Head of caudate nucleus (tissue), 42 donors: ENCODE data around the gene ULK3.

Source experiments
- DNase-seq, 42 donors: peaks; one replicate each; pipeline versions ENCODE4 v3.0.0 to v3.0.0-alpha.2; 2020 to 2021; ENCODE audit warnings: mixed read lengths in 7 of 42
- intact Hi-C: fragments of 100-400 bp; cut with DNase I; formaldehyde crosslinking; loops from one replicate; pipeline ENCODE4 v1.15.0; 2022

Gene ULK3

GRCh38 chr15:74792227-74793016 lies 50.5 kb downstream of the ULK3 start:
- DNase-seq = no peak

GRCh38 chr15:74791667-74792066 lies 51.3 kb downstream of the ULK3 start:
- no peak for DNase-seq
- intact Hi-C loops = no loop called here

More at GRCh38 chr15:74792227-74793016, 50.5 kb downstream of the ULK3 start:
- intact Hi-C loops = no loop called here

GRCh38 chr15:74791007-74791406 lies 51.9 kb downstream of the ULK3 start:
- intact Hi-C loops = no loop called here
- no peak for DNase-seq

- DNase-seq = peak; percentile 56 to 92 (median 81)
- intact Hi-C loops = no loop called here
Observed at GRCh38 chr15:74790080-74790916, 52.7 kb downstream of the ULK3 start.

- DNase-seq = no peak
- intact Hi-C loops = no loop called here
Observed at GRCh38 chr15:74789741-74790079, 53.2 kb downstream of the ULK3 start.

GRCh38 chr15:74789171-74789631 lies 53.8 kb downstream of the ULK3 start:
- intact Hi-C loops = no loop called here
- no peak for DNase-seq

GRCh38 chr15:74788683-74789151 lies 54.2 kb downstream of the ULK3 start:
- intact Hi-C loops = no loop called here

GRCh38 chr15:74788042-74788682 lies 54.8 kb downstream of the ULK3 start:
- intact Hi-C loops = no loop called here
- DNase-seq = no peak

More at GRCh38 chr15:74788683-74789151, 54.2 kb downstream of the ULK3 start:
- DNase-seq = no peak

- intact Hi-C loops = no loop called here
- peak in 37 of 42 donors; percentile 45 to 83 (median 70) for DNase-seq
Observed at GRCh38 chr15:74787251-74788041, 55.5 kb downstream of the ULK3 start.

- intact Hi-C loops = no loop called here
- no peak for DNase-seq
Observed at GRCh38 chr15:74786551-74787165, 56.3 kb downstream of the ULK3 start.
